HL-60/S4 (cell line): ENCODE data around the gene HCCS.
"Not testable (repeated sequence)": the region's sequence is repeated elsewhere in the genome, so short reads cannot be mapped to it uniquely, and the experiment has no call there.

Experiments
- in situ Hi-C: fragments of 300-500 bp; cut with MboI; formaldehyde crosslinking; loops from 2 replicates; pipeline ENCODE4 v1.14.3; 2022; ENCODE audit warnings: low sequenced_read_pairs

The HCCS gene

DNA sequence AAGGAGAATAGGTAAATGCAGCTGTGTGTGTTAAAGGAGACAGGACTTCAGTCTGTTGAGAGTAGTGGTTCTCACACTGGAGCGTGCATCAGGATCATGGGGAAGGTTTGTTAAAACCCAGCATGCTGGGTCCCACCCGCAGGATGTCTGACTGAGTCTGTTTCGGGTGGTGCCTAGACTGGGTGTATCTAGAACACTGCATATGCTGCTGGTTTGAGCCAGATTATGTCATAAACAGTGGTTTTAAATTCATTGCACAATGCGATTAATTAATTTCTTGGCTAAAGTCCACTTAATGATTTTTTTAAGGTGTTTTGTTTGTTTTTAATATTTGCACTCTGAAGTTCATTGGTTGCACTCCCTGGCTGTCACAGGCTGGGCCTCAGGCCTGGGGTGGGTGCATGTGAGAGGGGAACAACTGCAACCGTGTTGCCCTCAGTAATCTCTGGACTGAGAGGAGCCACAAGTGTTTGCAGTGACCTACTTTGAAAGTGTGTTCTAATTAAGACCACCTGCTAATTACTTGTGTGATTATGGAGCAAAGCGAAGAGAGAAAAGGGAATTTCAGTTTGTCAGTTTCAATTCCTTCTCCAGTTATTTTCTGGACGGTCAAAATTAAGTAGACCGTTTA, 8.3 kb downstream of the HCCS start:
- in situ Hi-C loops = no loop called here

DNA sequence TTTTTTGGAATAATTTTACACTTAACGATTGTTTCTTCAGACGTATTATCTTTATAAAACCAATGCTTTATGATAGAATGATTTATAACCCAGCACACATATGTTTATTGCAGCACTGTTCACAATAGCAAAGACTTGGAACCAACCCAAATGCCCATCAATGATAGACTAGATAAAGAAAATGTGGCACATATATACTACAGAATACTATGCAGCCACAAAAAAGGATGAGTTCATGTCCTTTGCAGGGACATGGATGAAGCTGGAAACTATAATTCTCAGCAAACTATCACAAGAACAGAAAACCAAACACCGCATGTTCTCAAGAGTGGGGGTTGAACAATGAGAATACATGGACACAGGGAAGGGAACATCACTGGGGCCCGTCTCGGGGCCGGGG, 12.0 kb downstream of the HCCS start:
- in situ Hi-C loops = not testable (repeated sequence)

DNA sequence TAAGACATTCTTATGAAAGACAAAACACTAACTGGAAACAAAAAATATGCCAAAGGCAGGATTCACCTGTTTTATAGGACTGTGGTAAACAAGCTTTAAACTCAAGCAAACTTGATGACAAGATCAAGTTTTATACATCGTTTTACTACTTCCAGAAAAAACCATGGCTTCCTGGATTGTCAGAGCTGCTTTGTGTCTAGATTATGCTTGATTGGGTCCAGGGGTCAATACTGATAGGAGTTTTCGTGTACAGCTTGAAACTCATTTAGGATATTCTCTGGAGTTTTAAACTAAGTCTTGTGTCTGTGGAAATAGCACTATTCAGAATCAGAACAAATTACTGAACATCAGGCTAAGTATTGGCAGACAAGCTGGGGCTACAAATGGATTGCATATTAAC, 13.0 kb downstream of the HCCS start:
- in situ Hi-C loops = no loop called here

DNA sequence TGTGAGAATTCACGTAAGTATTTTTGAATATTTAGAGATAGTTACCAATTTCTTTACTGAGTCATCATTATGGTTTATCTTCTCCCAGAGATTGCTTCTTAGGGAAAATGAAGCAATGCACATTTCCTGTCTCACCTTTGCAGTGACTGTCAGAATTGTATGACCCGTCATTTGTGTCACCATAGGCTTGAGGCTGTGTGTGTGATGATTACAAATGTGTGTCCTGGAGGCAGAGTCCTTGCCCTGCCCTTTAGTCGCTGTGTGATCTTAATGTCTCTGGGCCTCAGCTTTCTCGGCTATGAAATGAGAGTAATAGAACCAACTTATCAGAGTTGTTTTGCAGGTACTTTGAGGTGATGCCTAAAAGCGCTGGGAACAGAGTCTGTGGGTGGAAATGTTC, 13.9 kb downstream of the HCCS start:
- in situ Hi-C loops = loop anchor here (25.0 kb wide), 1 partner anchor 938 kb away; no protein-coding TSS in a partner anchor

DNA sequence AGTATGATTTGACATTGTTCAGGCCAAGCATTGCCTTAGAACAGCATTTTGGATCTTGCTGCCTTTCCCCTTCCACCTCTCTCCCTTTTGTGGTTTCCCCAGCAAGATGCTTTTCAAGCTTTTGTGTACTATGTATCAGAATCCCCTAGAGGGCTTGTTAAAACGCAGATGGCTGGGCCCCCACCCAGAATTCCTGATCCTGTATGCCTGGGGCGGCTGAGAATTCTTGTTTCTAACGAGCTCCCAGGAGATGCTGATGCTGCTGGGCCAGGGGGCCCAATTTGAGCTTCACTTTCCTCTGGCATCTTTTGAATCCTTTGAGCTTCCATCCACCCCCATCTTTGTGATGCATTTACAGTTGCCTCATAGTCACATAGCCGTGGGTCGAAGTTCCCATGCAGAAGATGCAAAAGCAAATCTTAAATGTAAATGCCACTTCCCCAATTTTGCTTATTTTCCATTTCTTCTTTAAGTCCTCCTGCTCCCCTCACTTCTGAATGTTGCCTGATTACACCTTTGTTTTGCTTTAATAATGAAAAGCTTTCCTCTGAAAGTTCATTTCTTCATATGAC, 18.5 kb downstream of the HCCS start:
- in situ Hi-C loops = loop anchor here (25.0 kb wide), 1 partner anchor 942 kb away; no protein-coding TSS in a partner anchor

DNA sequence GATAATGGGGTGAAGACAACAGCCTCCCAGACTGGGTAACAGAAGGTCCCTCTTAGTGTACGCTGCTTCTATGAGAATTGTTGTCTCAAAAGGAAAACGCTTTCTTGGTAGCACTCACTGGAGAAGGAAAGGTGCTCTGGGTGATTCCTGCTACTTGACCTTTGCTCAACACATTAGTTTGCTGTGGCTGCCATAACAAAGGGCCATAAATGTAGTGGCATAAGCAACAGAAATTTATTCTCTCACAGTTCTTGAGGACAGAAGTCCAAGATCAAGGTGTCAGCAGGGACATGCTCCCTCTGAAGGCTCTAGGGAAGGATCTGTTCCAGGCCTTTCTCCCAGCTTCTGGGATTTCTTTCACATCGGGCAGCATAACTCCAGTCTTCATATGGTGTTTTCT, 19.0 kb downstream of the HCCS start:
- in situ Hi-C loops = loop anchor here (25.0 kb wide), 1 partner anchor 943 kb away; no protein-coding TSS in a partner anchor

DNA sequence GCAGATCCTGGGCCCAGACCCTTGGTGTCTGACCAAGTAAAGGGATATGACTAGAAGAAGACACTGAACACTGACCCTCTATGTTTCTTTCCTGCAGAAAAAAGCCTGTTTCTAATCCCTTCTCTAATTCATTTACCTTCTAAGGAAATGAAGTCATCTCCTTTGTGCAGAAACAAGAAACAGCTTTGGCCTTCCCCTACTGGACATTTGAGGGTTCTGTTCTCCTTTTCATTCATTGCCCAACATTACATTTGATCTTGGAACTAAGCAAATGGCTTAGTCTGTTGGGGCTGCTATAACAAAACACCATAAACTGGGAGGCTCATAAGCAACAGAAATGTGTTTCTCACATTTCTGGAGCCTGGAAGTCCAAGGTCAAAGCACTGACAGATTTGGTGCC, 20.0 kb downstream of the HCCS start:
- in situ Hi-C loops = loop anchor here (25.0 kb wide), 1 partner anchor 944 kb away; no protein-coding TSS in a partner anchor

DNA sequence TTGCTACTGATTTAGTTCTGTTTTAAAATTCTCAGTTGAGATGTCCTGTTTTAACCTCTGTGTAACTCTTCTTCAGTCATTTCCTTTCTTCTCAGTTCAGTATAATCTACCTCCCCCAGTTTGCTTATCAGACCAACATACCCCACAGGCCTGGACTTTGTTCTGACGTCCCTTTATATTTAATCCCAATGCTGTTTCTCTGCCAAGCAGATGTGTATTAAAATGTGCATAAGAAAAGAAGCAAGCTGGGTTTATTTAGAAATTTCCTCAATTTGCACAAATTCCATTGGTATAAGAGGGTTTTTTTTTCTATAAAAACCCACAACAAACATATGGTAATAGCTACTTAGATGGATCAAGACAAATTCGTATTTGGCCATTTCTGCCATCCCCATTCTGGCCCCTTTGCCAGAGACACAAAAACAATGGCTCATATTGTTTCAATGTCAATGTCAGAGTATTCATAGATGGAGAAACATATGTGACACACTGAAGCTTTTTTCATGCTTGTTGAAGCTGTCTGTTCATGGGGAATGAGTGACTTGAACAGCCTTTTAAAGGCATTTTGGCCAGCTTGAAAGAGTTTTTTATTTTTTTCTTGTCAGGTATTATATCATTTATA, 24.5 kb downstream of the HCCS start:
- in situ Hi-C loops = loop anchor here (25.0 kb wide), 1 partner anchor 948 kb away; no protein-coding TSS in a partner anchor

DNA sequence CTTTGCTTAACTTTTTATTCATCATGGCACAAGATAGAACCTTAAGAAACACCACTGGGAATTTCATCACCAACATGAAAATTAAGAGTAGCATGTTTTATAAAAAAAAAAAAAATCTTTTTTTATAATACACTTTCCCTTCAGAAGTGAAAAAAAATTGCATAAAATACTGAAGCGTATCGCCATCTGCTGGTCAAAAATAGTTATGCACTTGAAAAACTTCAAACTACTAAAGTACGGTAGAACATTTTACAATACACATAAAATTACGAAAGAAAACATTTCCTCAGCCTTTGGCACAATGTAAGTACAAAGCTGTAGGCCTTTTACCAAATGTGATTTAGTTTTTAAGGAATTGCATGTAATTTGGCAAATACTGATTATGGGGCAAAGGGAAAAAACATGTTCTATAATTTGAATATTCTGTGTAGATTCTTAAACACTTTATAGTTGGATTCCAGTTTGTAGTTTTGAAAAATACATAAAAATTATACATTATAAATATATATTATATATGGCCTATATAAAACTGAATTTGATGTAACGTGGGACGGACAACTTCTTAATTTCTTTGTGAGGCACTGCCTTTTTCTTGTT, 26.5 kb downstream of the HCCS start:
- in situ Hi-C loops = loop anchor here (25.0 kb wide), 1 partner anchor 950 kb away; no protein-coding TSS in a partner anchor

DNA sequence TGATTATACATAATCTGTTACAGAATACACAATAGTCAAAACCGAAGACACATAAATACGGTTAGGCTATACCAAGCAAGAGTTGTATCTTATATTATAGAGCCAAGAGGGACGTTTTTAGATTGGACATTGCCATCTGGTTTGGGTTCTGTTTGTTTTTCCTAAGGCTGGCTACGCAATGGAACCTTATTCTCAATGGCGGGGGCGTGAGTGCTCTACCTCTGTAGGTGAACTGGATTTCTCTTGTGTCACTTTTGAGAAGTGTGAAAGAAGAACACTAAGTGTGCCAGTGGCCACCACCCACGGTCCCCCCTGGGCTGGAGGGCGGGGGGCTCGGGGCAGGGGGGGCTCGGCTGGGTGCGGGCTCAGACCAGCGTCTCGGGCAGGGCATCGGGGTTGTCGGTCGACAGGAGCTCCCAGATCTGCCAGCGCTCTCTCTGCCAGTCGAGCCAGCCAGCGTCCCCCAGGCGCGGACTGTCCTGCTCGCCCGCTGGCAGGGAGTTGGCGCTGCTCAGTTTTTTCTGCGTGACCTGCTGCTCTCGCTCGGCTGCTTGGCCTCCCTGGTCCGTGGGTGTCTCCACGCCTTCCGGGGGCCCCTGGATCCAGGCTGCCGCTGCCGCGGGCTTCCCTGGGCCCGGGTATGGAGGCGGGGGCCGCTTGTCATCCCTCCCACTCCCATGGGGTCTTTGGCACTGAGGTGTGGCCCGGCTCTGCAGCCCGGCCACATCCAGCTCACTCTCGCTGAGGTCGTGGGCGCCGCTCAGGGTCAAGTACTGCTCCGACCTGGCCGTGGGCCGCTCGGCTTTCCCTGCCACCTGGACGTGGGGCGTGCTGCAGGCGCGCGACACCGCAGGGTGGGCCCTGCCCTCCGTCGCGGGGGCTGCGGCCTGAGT, 27.6 kb downstream of the HCCS start:
- in situ Hi-C loops = loop anchor here (25.0 kb wide), 1 partner anchor 951 kb away; no protein-coding TSS in a partner anchor

DNA sequence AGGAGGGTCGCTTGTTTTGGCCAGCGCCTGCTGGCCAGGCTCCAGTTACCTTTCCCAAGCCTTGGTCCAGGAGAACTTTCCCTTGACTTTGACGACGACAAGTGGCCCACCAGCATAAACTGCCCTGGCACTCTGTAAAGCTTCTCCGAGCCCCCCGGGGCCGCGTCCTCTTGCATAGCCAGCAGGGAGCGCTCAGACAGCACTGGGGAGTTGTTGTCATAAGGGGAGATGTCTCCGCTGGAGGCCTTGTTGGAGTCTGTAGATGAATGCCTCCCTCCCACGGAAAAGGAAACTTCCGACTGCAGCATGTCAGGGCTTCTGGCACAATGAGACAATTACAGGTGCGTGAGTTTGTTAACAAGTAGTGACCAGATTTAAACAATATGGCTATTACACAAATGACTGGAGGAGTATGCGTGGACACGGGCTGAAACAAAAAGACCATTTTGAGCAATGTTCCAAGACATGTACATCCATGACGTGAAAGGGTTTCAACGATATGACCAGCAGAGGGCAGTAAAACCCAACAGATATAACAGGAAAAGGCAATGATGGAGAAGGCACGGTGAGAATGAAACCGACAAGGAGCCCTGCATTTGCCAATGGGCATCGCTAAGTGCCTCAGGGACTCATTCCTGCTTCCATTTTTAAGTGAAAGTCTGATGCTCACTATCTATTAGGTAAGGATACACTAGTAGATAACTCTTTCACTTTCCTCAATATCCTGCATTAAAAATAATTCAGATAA, 33.0 kb downstream of the HCCS start:
- in situ Hi-C loops = loop anchor here (25.0 kb wide), 1 partner anchor 957 kb away; no protein-coding TSS in a partner anchor

DNA sequence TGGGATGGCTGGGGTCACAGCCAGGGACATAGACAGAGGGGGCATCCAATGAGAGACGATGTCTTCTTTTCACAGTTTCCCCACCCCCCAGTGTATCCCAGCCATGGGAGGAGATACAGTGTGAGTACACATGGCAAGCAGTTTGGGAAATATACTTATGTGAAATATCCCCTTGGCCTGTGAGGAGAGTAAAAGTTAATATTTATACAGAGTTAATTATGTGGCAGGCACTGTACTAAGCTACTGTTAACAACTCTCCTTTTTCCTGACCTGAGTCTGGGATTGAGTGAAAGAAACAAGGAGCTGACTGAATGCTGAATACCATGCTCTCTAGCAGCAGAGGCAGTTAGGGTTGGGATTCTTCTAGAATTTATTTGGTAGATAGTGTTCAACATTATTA, 35.3 kb downstream of the HCCS start:
- in situ Hi-C loops = loop anchor here (25.0 kb wide), 1 partner anchor 959 kb away; no protein-coding TSS in a partner anchor

DNA sequence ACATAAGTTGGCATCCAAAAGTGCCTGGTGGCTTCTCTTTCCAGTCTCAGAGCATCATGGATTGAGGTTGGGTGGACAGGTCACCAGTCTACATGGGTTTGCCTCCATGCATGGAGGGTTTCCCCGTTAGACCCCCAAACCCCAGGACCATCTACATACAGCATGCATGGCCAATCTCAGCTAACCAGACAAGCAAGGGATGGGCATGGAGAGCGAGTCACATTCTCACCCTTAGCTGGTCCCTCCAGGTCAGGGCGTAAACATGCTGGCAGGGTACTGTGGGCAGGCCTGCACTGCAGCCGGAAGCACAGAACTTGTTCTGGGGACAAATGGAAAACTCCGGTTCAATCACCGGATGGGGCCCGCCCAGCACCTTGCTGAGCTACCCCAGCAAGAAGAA, 37.3 kb downstream of the HCCS start:
- in situ Hi-C loops = loop anchor here (25.0 kb wide), 1 partner anchor 961 kb away; no protein-coding TSS in a partner anchor

DNA sequence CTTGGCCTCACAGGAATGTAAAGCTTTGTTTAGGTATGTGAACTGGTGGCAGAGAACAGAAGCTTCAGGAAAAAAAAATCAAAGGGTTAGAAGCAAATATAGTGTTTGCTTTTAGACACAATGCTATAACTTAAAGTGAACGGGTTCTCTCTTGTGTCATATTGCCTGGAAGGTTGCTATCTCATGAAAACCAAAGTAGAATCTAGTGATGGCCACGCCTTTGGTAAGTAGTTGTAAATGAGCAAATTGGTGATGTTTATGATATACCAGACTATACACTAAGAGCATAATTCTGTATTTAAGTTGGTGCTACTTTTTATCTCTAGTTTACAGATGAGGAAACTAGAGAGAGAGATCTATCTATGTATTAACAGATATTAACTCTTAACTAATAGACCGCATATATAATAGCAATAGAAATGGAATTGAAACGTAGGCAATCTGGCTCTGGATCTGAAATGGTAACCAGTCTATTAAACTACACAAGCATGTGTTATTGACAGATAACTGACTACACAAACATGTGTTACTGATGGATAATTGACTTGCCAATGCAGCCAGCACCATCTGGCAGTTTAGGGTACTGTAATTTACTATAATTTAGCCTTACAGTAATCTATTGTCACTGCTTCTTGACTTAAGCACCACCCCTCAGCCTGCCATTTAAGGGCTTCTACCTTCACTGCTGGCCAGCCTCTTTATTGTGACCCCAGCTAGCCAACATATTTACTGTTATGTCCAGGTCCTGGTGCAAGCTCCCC, 40.8 kb downstream of the HCCS start:
- in situ Hi-C loops = no loop called here

DNA sequence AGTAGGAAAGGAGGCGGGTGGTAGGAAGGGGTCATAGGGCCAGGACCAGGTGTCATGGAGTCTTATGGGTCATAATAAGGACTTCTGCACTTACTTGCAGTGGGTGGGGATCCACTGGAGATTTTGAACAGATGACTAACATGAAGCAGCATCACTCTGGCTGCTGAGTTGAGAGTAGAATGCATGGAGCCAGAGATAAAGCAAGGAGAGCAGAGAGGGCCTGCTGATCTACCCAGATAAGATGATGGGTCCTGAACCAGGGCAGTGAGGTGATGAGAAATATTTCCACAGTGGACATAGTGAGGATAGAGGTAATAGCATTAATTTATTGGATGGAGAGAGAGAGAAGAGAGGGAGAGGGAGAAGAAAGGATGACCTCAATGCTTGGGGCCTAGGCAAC, 48.0 kb downstream of the HCCS start:
- in situ Hi-C loops = no loop called here

DNA sequence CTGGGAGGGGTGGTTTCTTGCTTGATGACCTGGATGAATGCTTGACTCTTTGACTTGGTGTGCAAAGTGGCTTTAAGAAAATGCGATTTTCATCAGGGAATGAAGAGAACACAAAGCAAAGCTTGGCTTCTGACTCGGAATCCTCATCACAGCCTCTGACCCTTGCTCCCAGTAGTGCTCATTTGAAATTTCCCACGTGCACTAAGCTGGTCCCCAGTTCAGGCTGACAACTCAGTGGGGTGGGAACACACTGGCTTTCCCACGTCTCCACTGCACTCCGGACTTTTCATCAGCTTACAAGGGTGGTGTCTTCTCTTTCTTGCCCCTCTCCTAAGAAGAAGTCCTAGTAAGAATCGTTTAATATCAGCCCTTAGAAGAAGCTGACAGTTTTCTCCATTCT, 53.3 kb downstream of the HCCS start:
- in situ Hi-C loops = no loop called here

DNA sequence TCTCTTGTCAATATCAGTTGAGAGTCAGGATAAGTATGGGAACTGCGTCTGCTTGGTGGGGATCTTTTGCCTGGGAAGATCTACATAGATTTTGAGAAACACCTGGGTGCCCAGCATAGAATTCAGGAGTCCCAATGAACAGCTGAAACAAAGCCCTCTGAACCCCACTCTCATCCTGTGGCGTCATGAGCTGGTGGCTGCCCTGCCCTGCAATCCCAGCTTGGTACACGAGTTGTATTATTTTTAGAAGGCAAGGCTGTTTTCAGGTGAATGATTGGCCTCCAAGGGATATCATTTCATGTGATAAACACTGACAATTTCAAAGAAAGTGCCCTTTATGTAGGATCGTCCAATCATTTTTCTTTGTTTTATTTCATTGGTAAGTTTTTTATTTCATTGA, 60.8 kb downstream of the HCCS start:
- in situ Hi-C loops = no loop called here

DNA sequence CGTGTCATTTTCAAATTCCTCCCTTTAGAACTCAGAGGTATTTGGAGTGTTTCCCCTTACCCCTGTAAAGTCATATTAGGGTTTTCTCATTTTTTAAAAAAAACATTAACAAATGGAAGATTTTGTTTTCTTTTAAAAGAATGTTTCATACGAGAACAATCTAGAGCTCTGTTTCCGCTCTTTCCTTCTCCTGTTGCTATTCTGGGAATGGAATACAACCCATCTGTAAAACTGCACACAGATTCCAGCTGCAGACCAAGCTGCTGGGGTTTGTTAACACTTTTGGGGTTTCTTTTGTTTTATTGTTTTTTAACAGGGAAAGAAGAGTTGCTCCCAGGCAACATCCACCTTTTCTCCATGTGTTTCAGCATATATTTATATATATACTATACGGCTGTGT, 61.3 kb downstream of the HCCS start:
- in situ Hi-C loops = no loop called here
